H9 (cell line): ENCODE data around the gene AGTRAP. TPM values are rescaled to one million over a fixed set of nuclear protein-coding genes. Genes with fewer than 3 reads are reported as not detected.

Experiments
- DNase-seq: peaks from one replicate; pipeline ENCODE4 v3.0.0-alpha.2; 2017
- H2AFZ ChIP-seq: one replicate; pipeline ENCODE4 v1.6.1; 2013; ENCODE audit warnings: mild to moderate bottlenecking, low read length, control low read depth, moderate library complexity
- H2AK5ac ChIP-seq: 2 replicates; pipeline ENCODE4 v1.6.1; 2013; ENCODE audit warnings: low read length, control low read depth, mixed read lengths; ENCODE audit not compliant: insufficient read length
- H2BK120ac ChIP-seq: one replicate; pipeline ENCODE4 v1.6.1; 2013; ENCODE audit warnings: low read depth, mild to moderate bottlenecking, low read length, control low read depth, inconsistent platforms; ENCODE audit not compliant: poor library complexity, severe bottlenecking
- H2BK12ac ChIP-seq: 2 replicates; pipeline ENCODE4 v1.6.1; 2013; ENCODE audit warnings: low read length, control low read depth, mixed read lengths, low read depth; ENCODE audit not compliant: insufficient read length
- H2BK15ac ChIP-seq: 2 replicates; pipeline ENCODE4 v1.6.1; 2013; ENCODE audit warnings: low read depth, low read length, control low read depth
- H2BK20ac ChIP-seq: one replicate; pipeline ENCODE4 v1.6.1; 2013; ENCODE audit warnings: low read depth, mild to moderate bottlenecking, low read length, control low read depth, inconsistent platforms; ENCODE audit not compliant: poor library complexity, severe bottlenecking
- H2BK5ac ChIP-seq: 2 replicates; pipeline ENCODE4 v1.6.1; 2013; ENCODE audit warnings: low read length, control low read depth, mixed read lengths; ENCODE audit not compliant: insufficient read length
- H3K14ac ChIP-seq: 2 replicates; pipeline ENCODE4 v1.6.1; 2013; ENCODE audit warnings: low read length, control low read depth; ENCODE audit not compliant: insufficient read depth
- H3K18ac ChIP-seq: 2 replicates; pipeline ENCODE4 v1.6.1; 2013; ENCODE audit warnings: low read depth, mild to moderate bottlenecking, mixed read lengths, low read length, control low read depth; ENCODE audit not compliant: insufficient read length
- H3K23ac ChIP-seq: 2 replicates; pipeline ENCODE4 v1.6.1; 2013; ENCODE audit warnings: low read length, control low read depth, mixed read lengths, low read depth; ENCODE audit not compliant: insufficient read length
- H3K23me2 ChIP-seq: 2 replicates; pipeline ENCODE4 v1.6.1; 2013; ENCODE audit warnings: low read depth, mild to moderate bottlenecking, mixed read lengths, low read length, control low read depth; ENCODE audit not compliant: insufficient read length, poor library complexity, severe bottlenecking
- H3K27ac ChIP-seq: 2 replicates; pipeline ENCODE4 v1.5.1; 2013; ENCODE audit warnings: low read length, control low read depth, mixed read lengths, low read depth; ENCODE audit not compliant: insufficient read length
- H3K27me3 ChIP-seq: 2 replicates; pipeline ENCODE4 v1.6.1; 2013; ENCODE audit warnings: low read length, control low read depth, inconsistent platforms; ENCODE audit not compliant: insufficient read depth
- H3K4ac ChIP-seq: 2 replicates; pipeline ENCODE4 v1.6.1; 2013; ENCODE audit warnings: low read depth, mild to moderate bottlenecking, control low read depth, inconsistent platforms, low read length, moderate library complexity
- H3K4me1 ChIP-seq: 2 replicates; pipeline ENCODE4 v1.6.1; 2013; ENCODE audit warnings: low read length, control low read depth, inconsistent platforms; ENCODE audit not compliant: insufficient read depth
- H3K4me2 ChIP-seq: 2 replicates; pipeline ENCODE4 v1.6.1; 2013; ENCODE audit warnings: low read length, control low read depth, mixed read lengths; ENCODE audit not compliant: insufficient read length, insufficient read depth
- H3K56ac ChIP-seq: 2 replicates; pipeline ENCODE4 v1.6.1; 2013; ENCODE audit warnings: low read depth, mild to moderate bottlenecking, mixed read lengths, low read length, control low read depth; ENCODE audit not compliant: insufficient read length
- H3K79me1 ChIP-seq: 2 replicates; pipeline ENCODE4 v1.6.1; 2013; ENCODE audit warnings: low read depth, mild to moderate bottlenecking, moderate library complexity, low read length, control low read depth, inconsistent platforms; ENCODE audit not compliant: insufficient read depth, poor library complexity, severe bottlenecking
- H3K79me2 ChIP-seq: 2 replicates; pipeline ENCODE4 v1.6.1; 2013; ENCODE audit warnings: low read length, control low read depth, inconsistent platforms; ENCODE audit not compliant: insufficient read depth
- H3K9ac ChIP-seq: 2 replicates; pipeline ENCODE4 v1.6.1; 2013; ENCODE audit warnings: low read length, control low read depth, mixed read lengths; ENCODE audit not compliant: insufficient read length; ENCODE audit errors: extremely low read depth
- H3K9me3 ChIP-seq: one replicate; pipeline ENCODE4 v1.6.1; 2013; ENCODE audit warnings: low read depth, low read length, inconsistent platforms; ENCODE audit not compliant: control insufficient read depth
- H3T11ph ChIP-seq: one replicate; pipeline ENCODE4 v1.6.1; 2013; ENCODE audit warnings: mild to moderate bottlenecking, low read length, control low read depth, inconsistent platforms
- H4K20me1 ChIP-seq: one replicate; pipeline ENCODE4 v1.6.1; 2013; ENCODE audit not compliant: control insufficient read depth, insufficient read length, insufficient read depth
- H4K5ac ChIP-seq: 2 replicates; pipeline ENCODE4 v1.6.1; 2013; ENCODE audit warnings: low read depth, mild to moderate bottlenecking, mixed read lengths, low read length, control low read depth; ENCODE audit not compliant: insufficient read length
- H4K8ac ChIP-seq: replicated peaks from 2 replicates; pipeline ENCODE4 v1.6.1; 2013; ENCODE audit warnings: low read length, control low read depth, mixed read lengths, low read depth; ENCODE audit not compliant: insufficient read length
- H4K91ac ChIP-seq: 2 replicates; pipeline ENCODE4 v1.6.1; 2013; ENCODE audit warnings: low read depth, mild to moderate bottlenecking, moderate library complexity, mixed read lengths, low read length, control low read depth; ENCODE audit not compliant: insufficient read length
- H3K27ac Mint-ChIP-seq, 3 experiments: 2 replicates in 2 of 3; 3 replicates in 1 of 3; pipeline ENCODE4 v1.8.0; 2020 to 2021; ENCODE audit warnings: mixed read lengths in 3 of 3, mild to moderate bottlenecking in 1 of 3, moderate library complexity in 1 of 3
- H3K27me3 Mint-ChIP-seq: 2 replicates; pipeline ENCODE4 v1.8.0; 2021; ENCODE audit warnings: low read depth, mild to moderate bottlenecking, moderate library complexity, mixed read lengths
- H3K36me3 Mint-ChIP-seq, 3 experiments: 2 replicates in 2 of 3; 3 replicates in 1 of 3; pipeline ENCODE4 v1.8.0; 2020 to 2021; ENCODE audit warnings: low read depth in 3 of 3, mixed read lengths in 3 of 3; ENCODE audit not compliant: insufficient read depth in 1 of 3
- H3K4me1 Mint-ChIP-seq, 2 experiments: 2 replicates each; pipeline ENCODE4 v1.8.0; 2020; ENCODE audit warnings: mixed read lengths in 2 of 2
- H3K4me3 Mint-ChIP-seq, 2 experiments: 2 replicates in 1 of 2; 3 replicates in 1 of 2; pipeline ENCODE4 v1.8.0; 2020 to 2021; ENCODE audit warnings: mild to moderate bottlenecking in 2 of 2, mixed read lengths in 2 of 2, moderate library complexity in 1 of 2
- H3K9me3 Mint-ChIP-seq, 2 experiments: 2 replicates in 1 of 2; 3 replicates in 1 of 2; pipeline ENCODE4 v1.8.0; 2020; ENCODE audit warnings: mild to moderate bottlenecking in 2 of 2, mixed read lengths in 2 of 2, moderate library complexity in 1 of 2
- CTCF ChIP-seq: fragments of 200-600 bp; sonication (generic); conservative IDR thresholded peaks from 3 replicates; pipeline ENCODE4 v1.8.0; 2021; ENCODE audit warnings: antibody characterized with exemption, mild to moderate bottlenecking
- WGBS: extraction: QIAGEN DNeasy Blood & Tissue Kit; methylation state at CpG from one replicate; pipeline ENCODE4 v1.1.7; 2013; ENCODE audit warnings: missing lambda C conversion rate, low lambda C conversion rate, mixed read lengths; ENCODE audit not compliant: insufficient read length; ENCODE audit errors: extremely low coverage; 5-methylcytosine and 5-hydroxymethylcytosine counted together
- total RNA-seq: library from RNA; stranded (reverse); gene quantifications from 2 replicates; pipeline ENCODE4 v1.2.1, GENCODE V29; 2021

AGTRAP gene
- total RNA-seq, 1 experiment from 2014 or later, result 60.9 TPM

- peak overlapping the region; percentile 99 for H4K5ac ChIP-seq
- H3K56ac ChIP-seq, result peak overlapping the region; percentile 98
- H2BK12ac ChIP-seq, result peak overlapping the region; percentile 97
- H2BK5ac ChIP-seq, result peak overlapping the region; percentile 92
- Mint-ChIP-seq H3K36me3 (peaks cover 7 to 21% (median 12%) of the 10 kb centered on the region in 3 experiments; a peak in 6 of 7 replicates), H3K4me3 (peak overlapping the region; percentile 94 to 97), H3K27ac (peak overlapping the region; percentile 86 to 97 (median 95)), H3K27me3 (peaks cover 10% of the 10 kb centered on the region), H3K4me1 (peaks cover 49 to 69% of the 10 kb centered on the region in 2 experiments), H3K9me3 (no peaks in the 10 kb centered on the region)
- peak overlapping the region; percentile 98 for H3K14ac ChIP-seq
- peak overlapping the region; percentile 78 for H3K18ac ChIP-seq
- peaks cover 10% of the 10 kb centered on the region; the same call in 1 of the 2 replicates for H3K4me1 ChIP-seq
- no peak overlapping the region for H2AFZ ChIP-seq
- peak overlapping the region; percentile 83 for H2BK120ac ChIP-seq
- peak overlapping the region; percentile 100 for H3K9ac ChIP-seq
- H2BK20ac ChIP-seq, result no peak overlapping the region
- peak overlapping the region; percentile 99 for H3K4me2 ChIP-seq
- no peak for TF ChIP-seq CTCF
- H3T11ph ChIP-seq, result no peak overlapping the region
- H3K79me2 ChIP-seq, result peaks cover 29% of the 10 kb centered on the region; the same call in 1 of the 2 replicates
- no peaks in the 10 kb centered on the region for H4K20me1 ChIP-seq
- H3K23ac ChIP-seq, result peak overlapping the region; percentile 95
- H3K27me3 ChIP-seq, result no peaks in the 10 kb centered on the region; the same call in 1 of the 2 replicates
- no CpG with 5 or more reads among the region's 64 CpGs for WGBS
- H4K8ac ChIP-seq, result peak overlapping the region; percentile 99
- no peaks in the 10 kb centered on the region for H3K9me3 ChIP-seq
- H4K91ac ChIP-seq, result peak overlapping the region; percentile 94
- H3K4ac ChIP-seq, result peak overlapping the region; percentile 57
- H3K27ac ChIP-seq, result peak overlapping the region; percentile 94
- no peaks in the 10 kb centered on the region for H3K79me1 ChIP-seq
- H3K23me2 ChIP-seq, result peaks cover 20% of the 10 kb centered on the region
- H2BK15ac ChIP-seq, result no peak overlapping the region
- peak overlapping the region; percentile 83 for H2AK5ac ChIP-seq
- no peak for DNase-seq
Observed at GRCh38 chr1:11690397-11691301, 45.3 kb upstream of the AGTRAP start.
